ENCODE measurements around the gene EPHA2.

DNA sequence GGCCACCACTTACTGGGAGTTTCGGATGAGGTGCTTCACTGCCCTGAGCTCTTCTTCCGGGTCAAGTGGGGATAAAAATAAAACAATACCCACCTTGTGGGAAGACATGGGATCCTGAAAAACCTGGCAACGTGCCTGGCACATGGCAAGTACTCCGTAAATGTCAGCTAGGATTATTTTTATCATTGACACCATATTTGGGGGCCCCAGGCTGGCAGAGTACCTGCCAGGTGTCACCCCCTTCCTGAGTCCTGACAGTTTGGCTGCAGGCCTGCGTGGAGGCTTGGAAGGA lies 9.2 kb upstream of the EPHA2 start:
- TF ChIP-seq POLR2AphosphoS5 (IDR thresholded peaks at IDR 0.05; ENCODE audit: borderline replicate concordance, low read depth, low read length) (no peak), EZH2 (IDR thresholded peaks at IDR 0.05) (no peak), FOXP2 (optimal IDR thresholded peaks at IDR 0.05; ENCODE audit: control extremely low read depth, extremely low read length, insufficient read depth) (no peak)
